GM10248 (cell line): ENCODE data around the gene STARD3.

Experiments
- CTCF ChIA-PET: fragments of 300-600 bp; sonication (Branson Sonifier 250); formaldehyde crosslinking; extraction: SDS; loops from one replicate; lab custom pipeline; 2021; ENCODE audit warnings: antibody characterized with exemption; lab: Yijun Ruan, JAX
- POLR2A ChIA-PET: fragments of 350-650 bp; sonication (Branson Sonifier 250); formaldehyde crosslinking; extraction: SDS; loops from one replicate; lab custom pipeline; 2020; ENCODE audit warnings: antibody characterized with exemption; lab: Yijun Ruan, JAX
- DNase-seq: peaks from one replicate; pipeline ENCODE4 v3.0.0; 2012; ENCODE audit errors: extremely low spot score
- CTCF ChIP-seq: IDR thresholded peaks from 2 replicates; pipeline ENCODE4 v1.5.1; 2012; ENCODE audit warnings: mild to moderate bottlenecking, low read depth; ENCODE audit errors: extremely low read depth, missing control alignments, control extremely low read depth

STARD3 gene

GRCh38 chr17:39607851-39608130 is 29.2 kb upstream of the STARD3 start, which contains the start of gene NEUROD2:
NEUROD2 (minus strand) TSS chr17:39607920; CDS start chr17:39606599, 1,321 bp downstream.
- ChIA-PET CTCF (no interaction called here), POLR2A (no interaction called here)
- TF ChIP-seq CTCF: no peak
- no peak for DNase-seq

DNA sequence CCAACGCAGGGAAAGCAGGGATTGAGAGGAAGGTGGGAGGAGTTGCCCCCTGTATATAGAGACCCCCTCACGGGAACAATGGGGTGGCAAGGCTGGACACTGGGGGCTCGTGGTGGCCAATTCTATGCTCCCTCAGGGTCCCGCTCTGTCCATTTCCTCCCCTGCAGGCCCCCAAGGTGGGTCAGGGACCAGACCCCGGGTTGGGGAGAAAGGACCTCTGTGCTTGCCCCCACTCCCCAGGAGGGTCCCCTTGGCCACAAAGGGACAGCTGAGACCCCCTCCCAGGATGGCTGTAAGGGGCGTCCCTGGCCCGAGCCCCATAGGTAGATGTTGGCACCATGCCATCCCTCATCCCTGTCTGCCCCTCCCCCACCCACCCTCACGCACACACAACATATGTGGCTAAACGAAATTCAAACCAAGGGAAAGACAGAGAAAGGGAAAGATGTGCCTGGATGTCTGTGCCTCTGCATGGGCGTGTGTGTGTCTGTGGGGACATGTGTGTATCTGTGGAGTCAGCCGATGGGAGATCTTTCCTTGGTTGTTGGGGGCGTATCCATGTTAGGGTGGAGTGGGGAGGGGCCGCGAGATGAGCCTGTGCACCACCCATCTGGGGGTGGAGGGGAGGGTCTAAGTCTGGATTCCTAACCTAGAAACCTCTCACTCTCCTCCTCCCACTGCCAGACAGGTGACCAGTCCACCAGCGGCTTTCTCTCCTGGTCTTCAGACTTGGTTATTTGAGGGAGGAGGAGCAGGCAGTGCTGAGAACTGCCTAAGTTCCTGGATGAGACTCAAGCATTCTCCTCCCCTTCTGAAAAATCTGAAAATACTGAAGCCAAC is 28.6 kb upstream of the STARD3 start:
- no peak for TF ChIP-seq CTCF
- CTCF ChIA-PET: no interaction called here
- POLR2A ChIA-PET: no interaction called here
- DNase-seq: no peak

DNA sequence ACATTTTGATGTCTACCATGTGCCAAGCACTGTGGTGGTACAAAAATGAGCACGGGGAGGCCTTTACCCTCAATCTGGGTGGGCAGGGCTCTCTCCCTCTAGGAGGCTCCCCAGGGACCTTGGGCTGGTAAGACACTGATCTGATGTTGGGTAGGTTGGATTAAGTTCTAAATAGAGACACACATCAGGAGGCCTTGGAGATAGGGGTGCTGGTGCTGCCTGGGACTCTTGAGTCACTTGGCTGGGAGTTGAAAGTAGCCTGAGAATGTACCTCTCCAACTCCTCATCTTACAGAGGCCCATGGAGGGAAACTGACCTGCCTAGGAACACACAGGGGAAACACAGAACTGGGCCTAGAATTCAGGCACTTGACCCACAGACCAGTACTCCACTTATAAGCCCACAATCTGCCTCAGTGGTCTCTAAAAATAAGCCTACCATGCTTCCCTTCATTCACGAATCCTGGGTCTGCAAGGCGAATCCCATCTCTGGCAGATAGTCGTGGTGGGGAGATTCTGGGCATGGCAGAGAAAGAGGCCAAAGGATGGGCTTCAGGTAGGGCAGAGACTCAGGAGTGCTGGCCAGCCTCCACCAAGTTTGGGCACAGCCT is 27.4 kb upstream of the STARD3 start:
- CTCF ChIA-PET: interaction anchor here (1.3 kb wide), 1 partner anchor 13 kb away, joined by 3 read pairs; no protein-coding TSS in a partner anchor
- POLR2A ChIA-PET: no interaction called here
- no peak for TF ChIP-seq CTCF
- no peak for DNase-seq

DNA sequence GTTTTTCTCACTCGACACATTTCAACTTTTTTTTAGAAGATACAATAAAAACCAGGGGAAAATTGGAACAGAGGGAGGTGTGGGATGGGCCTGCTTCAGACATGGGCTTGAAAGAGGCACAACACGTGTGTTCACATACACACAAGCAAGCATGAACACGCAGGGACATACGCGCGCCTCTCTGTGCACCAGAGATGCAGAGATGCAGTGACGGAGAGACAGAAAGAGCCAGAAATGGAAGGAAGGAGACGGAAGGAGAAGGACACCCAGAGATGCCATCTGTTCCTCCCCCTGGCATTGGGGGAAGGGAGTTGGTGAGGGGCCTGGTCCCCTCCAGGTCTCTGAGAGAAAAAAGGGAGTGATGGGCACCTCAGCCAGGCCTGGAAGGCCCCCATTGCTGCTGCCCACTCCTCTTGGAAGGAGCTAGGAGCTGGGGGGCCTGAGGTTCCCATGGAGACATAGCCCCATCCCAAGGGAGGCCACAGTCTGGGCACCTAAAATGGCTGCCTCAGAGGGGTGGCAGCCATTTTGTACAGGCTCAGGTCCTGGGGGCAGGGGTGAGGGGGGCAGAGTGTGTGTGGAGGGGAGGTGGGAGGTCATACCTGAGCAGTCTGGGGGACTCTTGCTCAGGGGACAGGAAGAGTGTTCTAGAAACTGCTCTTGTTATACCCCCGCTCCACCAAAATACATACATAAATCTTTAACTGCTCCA is 25.4 kb upstream of the STARD3 start:
- CTCF ChIA-PET: interaction anchor here (3.3 to 3.8 kb wide), 2 partner anchors 10 to 13 kb away, joined by 33 to 37 read pairs; no protein-coding TSS in a partner anchor

DNA sequence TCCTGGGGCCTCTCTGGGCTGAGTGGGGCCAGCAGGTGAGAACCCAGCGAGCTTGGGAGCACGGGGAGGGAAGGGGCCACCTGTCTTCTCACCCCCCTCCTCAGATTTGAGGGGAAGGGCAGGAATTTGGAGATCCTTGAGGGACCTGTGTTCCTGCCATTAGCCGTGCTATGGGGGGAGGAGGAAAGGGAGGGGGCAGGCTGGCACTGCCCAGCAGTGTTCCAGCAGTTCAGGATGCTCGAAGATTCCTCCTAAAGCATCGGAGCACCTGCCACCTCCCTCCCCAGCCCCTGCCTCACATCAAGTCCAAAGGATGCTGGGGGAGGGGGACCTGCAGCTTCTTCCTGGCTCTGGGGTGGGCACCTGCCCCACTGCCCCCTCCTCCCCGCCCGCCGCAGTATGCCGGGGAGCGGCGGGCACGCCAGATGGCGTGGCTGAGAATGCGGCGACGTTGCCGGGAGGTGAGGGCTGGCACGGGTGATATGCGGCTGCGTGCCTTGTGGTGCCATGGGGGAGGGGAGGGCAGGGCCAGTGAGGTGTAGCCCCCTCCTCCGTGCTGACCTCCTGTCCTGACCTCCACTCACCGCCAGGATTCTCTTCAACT is 24.6 kb upstream of the STARD3 start:
- no peak for TF ChIP-seq CTCF
- CTCF ChIA-PET: interaction anchor here (3.3 to 3.8 kb wide), 2 partner anchors 9 to 12 kb away, joined by 33 to 37 read pairs; no protein-coding TSS in a partner anchor
- DNase-seq: no peak
- POLR2A ChIA-PET: no interaction called here

More for the DNA sequence above, 25.4 kb upstream of the STARD3 start:
- no peak for DNase-seq
- POLR2A ChIA-PET: no interaction called here
- TF ChIP-seq CTCF: no peak

- ChIA-PET CTCF (interaction anchor here (1.0 to 3.8 kb wide), 3 partner anchors 9 to 22 kb away, joined by 3 to 37 read pairs (median 33); no protein-coding TSS in a partner anchor), POLR2A (no interaction called here)
- no peak for DNase-seq
- no peak for TF ChIP-seq CTCF
These were observed 23.9 kb upstream of the STARD3 start for GRCh38 chr17:39612935-39613464.
